ENCODE measurements around the gene LIF.
"Not testable (repeated sequence)": the region's sequence is repeated elsewhere in the genome, so short reads cannot be mapped to it uniquely, and the experiment has no call there.

Gene LIF

GRCh38 chr22:30222321-30222720 lies 24.2 kb downstream of the LIF start:
- no peak for DNase-seq

GRCh38 chr22:30221121-30221992 lies 25.2 kb downstream of the LIF start:
- no peak for DNase-seq

- no peak for DNase-seq
Observed at GRCh38 chr22:30220338-30221012, 26.1 kb downstream of the LIF start.

GRCh38 chr22:30219668-30220278 lies 26.8 kb downstream of the LIF start:
- DNase-seq: no peak

GRCh38 chr22:30219049-30219654 lies 27.4 kb downstream of the LIF start:
- DNase-seq: no peak

- no peak for DNase-seq
Observed at GRCh38 chr22:30217698-30218560, 28.6 kb downstream of the LIF start.

- DNase-seq: no peak
Observed at GRCh38 chr22:30216710-30217109, 29.8 kb downstream of the LIF start.

GRCh38 chr22:30216272-30216671 lies 30.3 kb downstream of the LIF start:
- DNase-seq: not testable (repeated sequence)

- no peak for DNase-seq
Observed at GRCh38 chr22:30214703-30215407, 31.7 kb downstream of the LIF start.

GRCh38 chr22:30212996-30213441 lies 33.5 kb downstream of the LIF start:
- no peak for DNase-seq

GRCh38 chr22:30212363-30212995 lies 34.1 kb downstream of the LIF start:
- peak; percentile 95 for DNase-seq

GRCh38 chr22:30211124-30211820 lies 35.3 kb downstream of the LIF start:
- no peak for DNase-seq

- no peak for DNase-seq
Observed at GRCh38 chr22:30210235-30210909, 36.2 kb downstream of the LIF start.

- DNase-seq: no peak
Observed at GRCh38 chr22:30209642-30210041, 36.9 kb downstream of the LIF start.

- no peak for DNase-seq
Observed at GRCh38 chr22:30208631-30209603, 37.6 kb downstream of the LIF start.

GRCh38 chr22:30206944-30207343 lies 39.6 kb downstream of the LIF start:
- DNase-seq: peak; percentile 99

GRCh38 chr22:30205281-30206115 lies 41.1 kb downstream of the LIF start:
- DNase-seq: no peak

- DNase-seq: no peak
Observed at GRCh38 chr22:30204742-30205111, 41.8 kb downstream of the LIF start.
